GM23338 (cell line): ENCODE data around the gene SMPDL3A. TPM values are rescaled to one million over a fixed set of nuclear protein-coding genes. Genes with fewer than 3 reads are reported as not detected.

Experiments
- ATAC-seq: fragments of 200-7000 bp; cut with Tn5 transposase; 3 replicates; pipeline ENCODE4 v1.9.1; 2020
- DNase-seq: peaks from one replicate; pipeline ENCODE4 v3.0.0-alpha.2; 2015; ENCODE audit warnings: low spot score
- H2AFZ ChIP-seq: fragments of 200-600 bp; sonication (generic); 2 replicates; pipeline ENCODE4 v1.8.0; 2016; ENCODE audit warnings: antibody characterized with exemption, mild to moderate bottlenecking, moderate library complexity
- H3F3A ChIP-seq: fragments of 200-600 bp; sonication (generic); replicated peaks from 2 replicates; pipeline ENCODE4 v1.8.0; 2017; ENCODE audit warnings: antibody characterized with exemption, mixed run types, low read depth
- H3K27ac ChIP-seq: fragments of 200-600 bp; sonication (generic); 2 replicates; pipeline ENCODE4 v1.6.1; 2016; ENCODE audit warnings: low read depth
- H3K27me3 ChIP-seq: fragments of 200-600 bp; sonication (generic); 2 replicates; pipeline ENCODE4 v1.8.0; 2016; ENCODE audit warnings: mild to moderate bottlenecking, mixed run types, moderate library complexity; ENCODE audit not compliant: insufficient read depth
- H3K36me3 ChIP-seq: fragments of 200-600 bp; sonication (generic); 2 replicates; pipeline ENCODE4 v1.8.0; 2016; ENCODE audit warnings: mild to moderate bottlenecking; ENCODE audit not compliant: insufficient read depth
- H3K4me1 ChIP-seq: fragments of 200-600 bp; sonication (generic); 2 replicates; pipeline ENCODE4 v1.8.0; 2016; ENCODE audit warnings: mild to moderate bottlenecking, moderate library complexity; ENCODE audit not compliant: insufficient read depth
- H3K4me2 ChIP-seq: fragments of 200-600 bp; sonication (generic); 2 replicates; pipeline ENCODE4 v1.7.1; 2017; ENCODE audit warnings: mixed run types
- H3K4me3 ChIP-seq: fragments of 200-600 bp; sonication (generic); 2 replicates; pipeline ENCODE4 v1.6.1; 2016; ENCODE audit warnings: mixed run types
- H3K79me2 ChIP-seq: fragments of 200-600 bp; sonication (generic); replicated peaks from 2 replicates; pipeline ENCODE4 v1.8.0; 2017; ENCODE audit warnings: mild to moderate bottlenecking; ENCODE audit not compliant: insufficient read depth
- H3K9me2 ChIP-seq: fragments of 200-600 bp; sonication (generic); 2 replicates; pipeline ENCODE4 v1.8.0; 2017; ENCODE audit not compliant: insufficient read depth
- H4K20me1 ChIP-seq: fragments of 200-600 bp; sonication (generic); replicated peaks from 2 replicates; pipeline ENCODE4 v1.8.0; 2017; ENCODE audit warnings: mild to moderate bottlenecking; ENCODE audit not compliant: insufficient read depth
- H3K27ac Mint-ChIP-seq: 2 replicates; pipeline ENCODE4 v1.8.0; 2020; ENCODE audit warnings: inconsistent platforms, mild to moderate bottlenecking, moderate library complexity, mixed read lengths
- H3K27me3 Mint-ChIP-seq: 3 replicates; pipeline ENCODE4 v1.8.0; 2022; ENCODE audit warnings: low read depth, mild to moderate bottlenecking, moderate library complexity, mixed read lengths, inconsistent platforms; ENCODE audit not compliant: insufficient read depth, poor library complexity
- H3K36me3 Mint-ChIP-seq: 3 replicates; pipeline ENCODE4 v1.8.0; 2021; ENCODE audit warnings: low read depth, mild to moderate bottlenecking, inconsistent platforms, moderate library complexity, mixed read lengths
- H3K4me1 Mint-ChIP-seq: 3 replicates; pipeline ENCODE4 v1.8.0; 2020; ENCODE audit warnings: mild to moderate bottlenecking, inconsistent platforms, mixed read lengths
- H3K4me3 Mint-ChIP-seq: 3 replicates; pipeline ENCODE4 v1.8.0; 2021; ENCODE audit warnings: moderate library complexity, mild to moderate bottlenecking, inconsistent platforms, mixed read lengths
- H3K9me3 Mint-ChIP-seq: 3 replicates; pipeline ENCODE4 v1.8.0; 2020; ENCODE audit warnings: moderate library complexity, mild to moderate bottlenecking, inconsistent platforms, mixed read lengths
- CREB1 ChIP-seq: fragments of 250-450 bp; sonication (Bioruptor Pico); IDR thresholded peaks from 2 replicates; pipeline ENCODE4 v1.5.0; 2020; ENCODE audit warnings: low read depth, mild to moderate bottlenecking, moderate library complexity
- CTCF ChIP-seq, 2 experiments: fragments of 200-600 bp in 1 of 2; sonication (generic) in 1 of 2; conservative IDR thresholded peaks; 2 replicates each; pipeline versions ENCODE4 v1.5.1 to v1.6.1; 2016 to 2017; ENCODE audit warnings: antibody characterized with exemption in 2 of 2, low read depth in 2 of 2, mild to moderate bottlenecking in 2 of 2, moderate library complexity in 1 of 2
- ETS1 ChIP-seq: IDR thresholded peaks from 2 replicates; pipeline ENCODE4 v1.6.1; 2016; ENCODE audit warnings: antibody characterized with exemption
- JUNB ChIP-seq: IDR thresholded peaks from one replicate; pipeline ENCODE4 v1.6.1; 2016; ENCODE audit warnings: antibody characterized with exemption; ENCODE audit not compliant: unreplicated experiment
- NANOG ChIP-seq: IDR thresholded peaks from 2 replicates; pipeline ENCODE4 v1.6.1; 2016; ENCODE audit warnings: antibody characterized with exemption, borderline replicate concordance
- POLR2AphosphoS5 ChIP-seq: IDR thresholded peaks from 2 replicates; pipeline ENCODE4 v1.6.1; 2016; ENCODE audit warnings: antibody characterized with exemption, low read depth
- REST ChIP-seq: IDR thresholded peaks from one replicate; pipeline ENCODE4 v1.6.1; 2018; ENCODE audit warnings: antibody characterized with exemption; ENCODE audit not compliant: unreplicated experiment
- STAT1 ChIP-seq: IDR thresholded peaks from one replicate; pipeline ENCODE4 v1.6.1; 2016; ENCODE audit warnings: antibody characterized with exemption; ENCODE audit not compliant: unreplicated experiment
- ZNF331 ChIP-seq: fragments of 250-450 bp; sonication (Bioruptor Pico); IDR thresholded peaks from 2 replicates; pipeline ENCODE4 v1.5.0; 2020; ENCODE audit warnings: low read depth, mild to moderate bottlenecking, moderate library complexity
- polyA plus RNA-seq: library from polyadenylated mRNA; unstranded; fragments of >200 nt; fragmentation: Nextera tagmentation; extraction: Ambion mirVana; gene quantifications from 2 replicates; pipeline ENCODE4 v1.2.1, GENCODE V29; 2016
- total RNA-seq: library from RNA; depleted of rRNA; stranded (reverse); fragments of >200 nt; shearing (Covaris generic); gene quantifications from 2 replicates; pipeline ENCODE4 v1.2.3, GENCODE V29; 2014

SMPDL3A gene
- total and polyA plus RNA-seq, 2 experiments from 2014 or later = 3.5 to 6.3 TPM

- no peak for TF ChIP-seq REST
- no peak for TF ChIP-seq ZNF331 (CRISPR knock-in tag)
- TF ChIP-seq CREB1 = no peak
- TF ChIP-seq STAT1 = no peak
- no peak for TF ChIP-seq JUNB
Measured at GRCh38 chr6:122788663-122789181, 336 bp upstream of the SMPDL3A start (continued).

- Histone ChIP-seq H3K27me3 (peaks cover 38% of the 10 kb centered on the region), H2AFZ (peak overlapping the region; percentile 95), H4K20me1 (no peaks in the 10 kb centered on the region), H3K4me2 (peak overlapping the region; percentile 78), H3K79me2 (no peaks in the 10 kb centered on the region), H3F3A (peaks cover 11% of the 10 kb centered on the region; the same call in 1 of the 2 replicates), H3K4me3 (peak overlapping the region; percentile 83), H3K27ac (peak overlapping the region; percentile 47), H3K36me3 (no peaks in the 10 kb centered on the region), H3K9me2 (no peaks in the 10 kb centered on the region), H3K4me1 (peaks cover 46% of the 10 kb centered on the region)
- TF ChIP-seq POLR2AphosphoS5 (no peak), REST (no peak), CTCF (conservative IDR thresholded peaks at IDR 0.05; ENCODE audit: low read depth in 2 of 2) (0 out of 4 replicates have a peak, but pooled peaks of 1 of the 2 experiments have one; percentile 1), NANOG (no peak), ETS1 (0 out of 2 replicates have a peak, but pooled peaks have one; percentile 12)
- Mint-ChIP-seq H3K27me3 (peaks cover 18% of the 10 kb centered on the region), H3K36me3 (no peaks in the 10 kb centered on the region), H3K27ac (peak overlapping the region; percentile 87), H3K4me3 (peak overlapping the region; percentile 88), H3K4me1 (peaks cover 47% of the 10 kb centered on the region), H3K9me3 (no peaks in the 10 kb centered on the region)
- ATAC-seq (peak; percentile 40), DNase-seq (peak; percentile 70)
Measured at GRCh38 chr6:122790028-122790422, 967 bp downstream of the SMPDL3A start.
